ENCODE data around the gene UBA3.
A peak's percentile ranks its signal among the peaks of the same experiment; 100 is the strongest.

UBA3 gene

GRCh38 chr3:69066121-69066520, 14.0 kb downstream of the UBA3 start:
- no peak overlapping the region for H3K9ac ChIP-seq (ENCODE audit: low read length in 2 of 2)
- H3K4me1 ChIP-seq (ENCODE audit: control insufficient read depth, insufficient read depth, low read length), result no peaks in the 10 kb centered on the region
- H3K36me3 ChIP-seq (ENCODE audit: control insufficient read depth in 2 of 2, insufficient read depth in 2 of 2, low read length in 2 of 2), result peaks cover 8 to 17% of the 10 kb centered on the region in 2 donors
- H3K27ac ChIP-seq (ENCODE audit: low read length), result no peak overlapping the region
- no peaks in the 10 kb centered on the region for H3K27me3 ChIP-seq (ENCODE audit: control insufficient read depth in 1 of 2, insufficient read depth in 2 of 2, low read length in 2 of 2)
- H3K9me3 ChIP-seq (ENCODE audit: control insufficient read depth in 2 of 2, low read length in 2 of 2), result no peaks in the 10 kb centered on the region
- no peak overlapping the region for H3K4me3 ChIP-seq (ENCODE audit: low read length in 2 of 2)

GRCh38 chr3:69065318-69065964, 14.7 kb downstream of the UBA3 start:
- Histone ChIP-seq H3K27me3 (ENCODE audit: control insufficient read depth in 1 of 2, insufficient read depth in 2 of 2, low read length in 2 of 2) (no peaks in the 10 kb centered on the region), H3K9me3 (ENCODE audit: control insufficient read depth in 2 of 2, low read length in 2 of 2) (no peaks in the 10 kb centered on the region), H3K4me1 (ENCODE audit: control insufficient read depth, insufficient read depth, low read length) (no peaks in the 10 kb centered on the region), H3K4me3 (ENCODE audit: low read length in 2 of 2) (no peak overlapping the region), H3K9ac (ENCODE audit: low read length in 2 of 2) (no peak overlapping the region), H3K36me3 (ENCODE audit: control insufficient read depth in 2 of 2, insufficient read depth in 2 of 2, low read length in 2 of 2) (peaks cover 12 to 19% of the 10 kb centered on the region in 2 donors), H3K27ac (ENCODE audit: low read length) (no peak overlapping the region)

- Histone ChIP-seq H3K27ac (ENCODE audit: low read length) (no peak overlapping the region), H3K27me3 (ENCODE audit: control insufficient read depth in 1 of 2, insufficient read depth in 2 of 2, low read length in 2 of 2) (no peaks in the 10 kb centered on the region), H3K9ac (ENCODE audit: low read length in 2 of 2) (no peak overlapping the region), H3K4me3 (ENCODE audit: low read length in 2 of 2) (no peak overlapping the region), H3K9me3 (ENCODE audit: control insufficient read depth in 2 of 2, low read length in 2 of 2) (no peaks in the 10 kb centered on the region), H3K36me3 (ENCODE audit: control insufficient read depth in 2 of 2, insufficient read depth in 2 of 2, low read length in 2 of 2) (peaks cover 19 to 23% of the 10 kb centered on the region in 2 donors), H3K4me1 (ENCODE audit: control insufficient read depth, insufficient read depth, low read length) (no peaks in the 10 kb centered on the region)
Observed at GRCh38 chr3:69063636-69064035, 16.5 kb downstream of the UBA3 start.

GRCh38 chr3:69059688-69060087, 20.5 kb downstream of the UBA3 start:
- no peak overlapping the region for H3K27ac ChIP-seq (ENCODE audit: low read length)
- H3K4me1 ChIP-seq (ENCODE audit: control insufficient read depth, insufficient read depth, low read length), result no peaks in the 10 kb centered on the region
- H3K36me3 ChIP-seq (ENCODE audit: control insufficient read depth in 2 of 2, insufficient read depth in 2 of 2, low read length in 2 of 2), result peaks cover 26 to 29% of the 10 kb centered on the region in 2 donors
- H3K4me3 ChIP-seq (ENCODE audit: low read length in 2 of 2), result no peak overlapping the region
- no peaks in the 10 kb centered on the region for H3K27me3 ChIP-seq (ENCODE audit: control insufficient read depth in 1 of 2, insufficient read depth in 2 of 2, low read length in 2 of 2)
- H3K9ac ChIP-seq (ENCODE audit: low read length in 2 of 2), result no peak overlapping the region
- H3K9me3 ChIP-seq (ENCODE audit: control insufficient read depth in 2 of 2, low read length in 2 of 2), result no peaks in the 10 kb centered on the region

- Histone ChIP-seq H3K4me1 (ENCODE audit: control insufficient read depth, insufficient read depth, low read length) (no peaks in the 10 kb centered on the region), H3K9ac (ENCODE audit: low read length in 2 of 2) (no peak overlapping the region), H3K36me3 (ENCODE audit: control insufficient read depth in 2 of 2, insufficient read depth in 2 of 2, low read length in 2 of 2) (peaks cover 28 to 29% of the 10 kb centered on the region in 2 donors), H3K27me3 (ENCODE audit: control insufficient read depth in 1 of 2, insufficient read depth in 2 of 2, low read length in 2 of 2) (no peaks in the 10 kb centered on the region), H3K9me3 (ENCODE audit: control insufficient read depth in 2 of 2, low read length in 2 of 2) (no peaks in the 10 kb centered on the region), H3K27ac (ENCODE audit: low read length) (no peak overlapping the region), H3K4me3 (ENCODE audit: low read length in 2 of 2) (no peak overlapping the region)
Observed at GRCh38 chr3:69058947-69059224, 21.3 kb downstream of the UBA3 start.

GRCh38 chr3:69058180-69058946, 21.8 kb downstream of the UBA3 start:
- no peaks in the 10 kb centered on the region for H3K9me3 ChIP-seq (ENCODE audit: control insufficient read depth in 2 of 2, low read length in 2 of 2)
- no peak overlapping the region for H3K27ac ChIP-seq (ENCODE audit: low read length)
- H3K4me1 ChIP-seq (ENCODE audit: control insufficient read depth, insufficient read depth, low read length), result no peaks in the 10 kb centered on the region
- H3K9ac ChIP-seq (ENCODE audit: low read length in 2 of 2), result no peak overlapping the region
- no peak overlapping the region for H3K4me3 ChIP-seq (ENCODE audit: low read length in 2 of 2)
- no peaks in the 10 kb centered on the region for H3K27me3 ChIP-seq (ENCODE audit: control insufficient read depth in 1 of 2, insufficient read depth in 2 of 2, low read length in 2 of 2)
- peaks cover 28 to 29% of the 10 kb centered on the region in 2 donors for H3K36me3 ChIP-seq (ENCODE audit: control insufficient read depth in 2 of 2, insufficient read depth in 2 of 2, low read length in 2 of 2)

GRCh38 chr3:69052472-69052898, 27.7 kb downstream of the UBA3 start:
- Histone ChIP-seq H3K27ac (ENCODE audit: low read length) (peak overlapping the region; percentile 91), H3K4me1 (ENCODE audit: control insufficient read depth, insufficient read depth, low read length) (peaks cover 13% of the 10 kb centered on the region), H3K27me3 (ENCODE audit: control insufficient read depth in 1 of 2, insufficient read depth in 2 of 2, low read length in 2 of 2) (no peaks in the 10 kb centered on the region), H3K9me3 (ENCODE audit: control insufficient read depth in 2 of 2, low read length in 2 of 2) (no peaks in the 10 kb centered on the region), H3K9ac (ENCODE audit: low read length in 2 of 2) (peak overlapping the region; percentile 91 to 95), H3K36me3 (ENCODE audit: control insufficient read depth in 2 of 2, insufficient read depth in 2 of 2, low read length in 2 of 2) (peaks cover 11 to 13% of the 10 kb centered on the region in 2 donors), H3K4me3 (ENCODE audit: low read length in 2 of 2) (peak overlapping the region; percentile 89 to 96)

GRCh38 chr3:69051756-69052471, 28.3 kb downstream of the UBA3 start, which contains the start of gene TMF1:
Gene TMF1, minus strand, starts transcription at chr3:69052333. Its CDS starts 247 bp downstream, at chr3:69052086.
- Histone ChIP-seq H3K36me3 (ENCODE audit: control insufficient read depth in 2 of 2, insufficient read depth in 2 of 2, low read length in 2 of 2) (peaks cover 13 to 15% of the 10 kb centered on the region in 2 donors), H3K9me3 (ENCODE audit: control insufficient read depth in 2 of 2, low read length in 2 of 2) (no peaks in the 10 kb centered on the region), H3K27me3 (ENCODE audit: control insufficient read depth in 1 of 2, insufficient read depth in 2 of 2, low read length in 2 of 2) (no peaks in the 10 kb centered on the region), H3K4me3 (ENCODE audit: low read length in 2 of 2) (peak within 1 kb of the TSS; percentile 89 to 96), H3K4me1 (ENCODE audit: control insufficient read depth, insufficient read depth, low read length) (peaks cover 13% of the 10 kb centered on the region), H3K27ac (ENCODE audit: low read length) (peak within 1 kb of the TSS; percentile 91), H3K9ac (ENCODE audit: low read length in 2 of 2) (peak within 1 kb of the TSS; percentile 91 to 95)

- peaks cover 11 to 24% of the 10 kb centered on the region in 2 donors for H3K36me3 ChIP-seq (ENCODE audit: control insufficient read depth in 2 of 2, insufficient read depth in 2 of 2, low read length in 2 of 2)
- no peak overlapping the region for H3K27ac ChIP-seq (ENCODE audit: low read length)
- H3K4me1 ChIP-seq (ENCODE audit: control insufficient read depth, insufficient read depth, low read length), result peaks cover 13% of the 10 kb centered on the region
- no peak overlapping the region for H3K9ac ChIP-seq (ENCODE audit: low read length in 2 of 2)
- H3K27me3 ChIP-seq (ENCODE audit: control insufficient read depth in 1 of 2, insufficient read depth in 2 of 2, low read length in 2 of 2), result no peaks in the 10 kb centered on the region
- H3K4me3 ChIP-seq (ENCODE audit: low read length in 2 of 2), result no peak overlapping the region
- H3K9me3 ChIP-seq (ENCODE audit: control insufficient read depth in 2 of 2, low read length in 2 of 2), result no peaks in the 10 kb centered on the region
Observed at GRCh38 chr3:69048990-69049389, 31.2 kb downstream of the UBA3 start.

- H3K27ac ChIP-seq (ENCODE audit: low read length), result no peak overlapping the region
- H3K4me1 ChIP-seq (ENCODE audit: control insufficient read depth, insufficient read depth, low read length), result no peaks in the 10 kb centered on the region
- no peaks in the 10 kb centered on the region for H3K9me3 ChIP-seq (ENCODE audit: control insufficient read depth in 2 of 2, low read length in 2 of 2)
- H3K27me3 ChIP-seq (ENCODE audit: control insufficient read depth in 1 of 2, insufficient read depth in 2 of 2, low read length in 2 of 2), result no peaks in the 10 kb centered on the region
- no peak overlapping the region for H3K9ac ChIP-seq (ENCODE audit: low read length in 2 of 2)
- H3K4me3 ChIP-seq (ENCODE audit: low read length in 2 of 2), result no peak overlapping the region
- peaks cover 20 to 32% of the 10 kb centered on the region in 2 donors for H3K36me3 ChIP-seq (ENCODE audit: control insufficient read depth in 2 of 2, insufficient read depth in 2 of 2, low read length in 2 of 2)
Observed at GRCh38 chr3:69044608-69045007, 35.6 kb downstream of the UBA3 start.
